SK-N-MC (cell line): ENCODE results near the gene MAGEA12.
"Not testable (repeated sequence)": the region's sequence is repeated elsewhere in the genome, so short reads cannot be mapped to it uniquely, and the experiment has no call there.

Source experiments
- EZH2 ChIP-seq: fragments of 200-600 bp; sonication (generic); IDR thresholded peaks from one replicate; pipeline ENCODE4 v1.6.1; 2017; ENCODE audit warnings: antibody characterized with exemption
- FOXP2 ChIP-seq: optimal IDR thresholded peaks from 2 replicates; pipeline ENCODE3; 2011; ENCODE audit warnings: mild to moderate bottlenecking, moderate library complexity; ENCODE audit not compliant: insufficient read depth; ENCODE audit errors: extremely low read length, control extremely low read depth
- POLR2AphosphoS5 ChIP-seq: IDR thresholded peaks from 2 replicates; pipeline ENCODE4 v1.6.1; 2012; ENCODE audit warnings: mild to moderate bottlenecking, low read depth, low read length, borderline replicate concordance

GRCh38 chrX:152761582-152761981 is 28.0 kb downstream of the MAGEA12 start:
- not testable (repeated sequence) for TF ChIP-seq EZH2, POLR2AphosphoS5, FOXP2
